ENCODE data around the gene CYB561. TPM values are rescaled to one million over a fixed set of nuclear protein-coding genes. Genes with fewer than 3 reads are reported as not detected.

The CYB561 gene
- total RNA-seq, 1 experiment from 2014 or later = 67.6 TPM

DNA sequence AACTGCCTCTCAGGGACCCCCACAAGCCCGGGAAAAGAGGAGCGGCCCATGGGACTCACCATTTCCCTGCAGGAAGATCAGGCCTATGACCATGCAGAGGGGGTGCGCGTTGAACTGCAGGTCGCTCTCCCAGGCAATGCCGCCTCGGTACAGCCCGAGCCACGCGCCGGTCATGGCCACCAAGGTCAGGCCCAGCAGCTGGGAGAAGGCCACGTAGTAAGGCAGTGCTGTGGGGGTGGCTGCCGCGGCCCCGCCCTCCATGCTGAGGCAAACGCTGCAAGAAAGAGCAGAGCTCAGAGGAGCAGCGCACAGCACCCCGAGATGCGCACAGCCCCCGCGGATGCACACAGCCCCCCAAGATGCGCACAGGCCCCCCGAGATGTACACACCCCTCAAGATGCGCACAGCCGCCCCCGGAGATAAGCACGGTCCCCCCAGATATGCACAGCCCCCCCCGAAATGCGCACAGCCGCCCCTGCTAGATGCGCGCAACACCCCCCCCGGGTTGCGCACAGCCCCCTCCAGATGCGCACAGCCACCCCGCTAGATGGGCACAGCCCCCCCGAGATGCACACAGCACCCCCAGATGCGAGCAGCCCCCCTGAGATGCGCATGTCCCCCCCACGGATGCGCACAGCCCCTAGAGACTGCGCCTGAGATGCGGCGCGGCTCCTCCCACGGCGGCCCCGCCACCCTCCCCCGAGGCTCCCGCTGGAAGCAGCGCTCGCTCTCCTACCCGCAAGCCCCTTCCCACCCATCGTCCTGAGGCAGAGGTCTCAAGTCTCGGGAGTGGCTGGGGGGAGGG, 8.6 kb downstream of the CYB561 start (continued):
- TF ChIP-seq, protein P1, sequence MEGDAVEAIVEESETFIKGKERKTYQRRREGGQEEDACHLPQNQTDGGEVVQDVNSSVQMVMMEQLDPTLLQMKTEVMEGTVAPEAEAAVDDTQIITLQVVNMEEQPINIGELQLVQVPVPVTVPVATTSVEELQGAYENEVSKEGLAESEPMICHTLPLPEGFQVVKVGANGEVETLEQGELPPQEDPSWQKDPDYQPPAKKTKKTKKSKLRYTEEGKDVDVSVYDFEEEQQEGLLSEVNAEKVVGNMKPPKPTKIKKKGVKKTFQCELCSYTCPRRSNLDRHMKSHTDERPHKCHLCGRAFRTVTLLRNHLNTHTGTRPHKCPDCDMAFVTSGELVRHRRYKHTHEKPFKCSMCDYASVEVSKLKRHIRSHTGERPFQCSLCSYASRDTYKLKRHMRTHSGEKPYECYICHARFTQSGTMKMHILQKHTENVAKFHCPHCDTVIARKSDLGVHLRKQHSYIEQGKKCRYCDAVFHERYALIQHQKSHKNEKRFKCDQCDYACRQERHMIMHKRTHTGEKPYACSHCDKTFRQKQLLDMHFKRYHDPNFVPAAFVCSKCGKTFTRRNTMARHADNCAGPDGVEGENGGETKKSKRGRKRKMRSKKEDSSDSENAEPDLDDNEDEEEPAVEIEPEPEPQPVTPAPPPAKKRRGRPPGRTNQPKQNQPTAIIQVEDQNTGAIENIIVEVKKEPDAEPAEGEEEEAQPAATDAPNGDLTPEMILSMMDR (IDR thresholded peaks at IDR 0.05 in 2 of 3, conservative IDR thresholded peaks at IDR 0.05 in 1 of 3; ENCODE audit: borderline replicate concordance in 1 of 3, insufficient read depth in 1 of 3, low read depth in 2 of 3, low read length in 2 of 3) = no peak
- TF ChIP-seq JUND (IDR thresholded peaks at IDR 0.05) (no peak), EGR1 (IDR thresholded peaks at IDR 0.05; ENCODE audit: low read depth) (no peak), EZH2 (IDR thresholded peaks at IDR 0.05) (no peak)

DNA sequence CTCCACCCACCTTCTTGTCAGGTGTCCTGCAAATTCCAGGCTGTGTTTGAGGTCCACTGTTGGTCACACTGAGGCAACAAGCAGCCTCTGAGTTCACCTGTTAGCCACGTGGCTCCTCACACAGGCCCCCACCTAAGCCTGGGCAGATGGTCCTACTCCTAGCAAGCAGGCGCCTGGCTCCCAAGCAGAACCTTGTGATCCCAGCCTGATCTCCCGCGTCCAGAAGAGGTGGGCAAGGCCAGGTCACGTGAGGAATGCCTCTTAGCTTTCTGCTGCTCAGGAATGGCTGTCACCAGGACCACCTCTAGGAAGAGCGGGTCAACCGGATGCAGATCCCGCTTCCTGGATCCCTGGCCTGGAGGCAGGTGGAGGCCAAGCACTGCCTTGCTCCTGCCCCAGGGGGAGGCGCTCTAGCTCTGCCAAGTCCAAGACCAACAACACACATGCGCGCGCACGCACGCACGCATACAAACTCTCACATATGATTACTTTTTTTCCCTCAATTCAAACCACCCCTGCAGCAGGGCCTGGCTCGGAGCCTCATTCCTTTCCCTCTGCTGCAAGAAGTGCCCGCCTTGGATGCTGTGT, 9.5 kb downstream of the CYB561 start:
- TF ChIP-seq, protein P1 (IDR thresholded peaks at IDR 0.05 in 2 of 3, conservative IDR thresholded peaks at IDR 0.05 in 1 of 3; ENCODE audit: borderline replicate concordance in 1 of 3, insufficient read depth in 1 of 3, low read depth in 2 of 3, low read length in 2 of 3) = peak; percentile 32 to 72 (median 65); a peak in 5 of 6 replicates
- no peak for TF ChIP-seq JUND (IDR thresholded peaks at IDR 0.05)
- peak; percentile 67 for TF ChIP-seq RAD21 (IDR thresholded peaks at IDR 0.05; ENCODE audit: low read depth)
- Histone ChIP-seq H3K4me1 (ENCODE audit: control insufficient read depth in 1 of 2, insufficient read depth in 2 of 2, low read length in 2 of 2) (peaks cover 45% of the 10 kb centered on the region in 2 experiments), H3K4me2 (ENCODE audit: low read length) (peak overlapping the region; percentile 65), H3K9ac (ENCODE audit: low read length) (no peak overlapping the region), H3K4me3 (replicated peaks in 1 of 2; ENCODE audit: low read depth in 1 of 2, low read length in 2 of 2) (no peak overlapping the region), H3K79me2 (ENCODE audit: insufficient read depth, low read length) (peaks cover 41% of the 10 kb centered on the region), H3K9me2 (ENCODE audit: insufficient read depth) (no peaks in the 10 kb centered on the region), H2AFZ (ENCODE audit: low read depth, low read length, poor library complexity, severe bottlenecking) (no peak overlapping the region), H4K20me1 (ENCODE audit: insufficient read depth) (no peaks in the 10 kb centered on the region), H3K36me3 (ENCODE audit: control insufficient read depth in 1 of 2, insufficient read depth in 2 of 2, low read length in 2 of 2) (peaks cover 9 to 11% of the 10 kb centered on the region in 2 experiments; a peak in 3 of 4 replicates), H3K9me3 (ENCODE audit: control insufficient read depth in 1 of 2, insufficient read depth in 1 of 2, low read depth in 1 of 2, low read length in 2 of 2) (no peaks in the 10 kb centered on the region), H3K27me3 (ENCODE audit: insufficient read depth, low read length) (no peaks in the 10 kb centered on the region), H3K27ac (ENCODE audit: low read depth, low read length) (peak overlapping the region; percentile 70; the same call in 1 of the 2 replicates)
- intact Hi-C loops (cut with micrococcal nuclease) = no loop called here
- ChIA-PET POLR2A (interaction anchor here (3.0 kb wide), 1 partner anchor 24 kb away, joined by 10 read pairs; no protein-coding TSS in a partner anchor), RAD21 (ENCODE audit: low non-redundant PET in 1 of 2, low total read pairs in 2 of 2, uncharacterized antibody in 2 of 2, unreplicated experiment in 2 of 2) (interaction anchor here (1.6 to 3.3 kb wide), 3 partner anchors 11 to 42 kb away, joined by 5 to 16 read pairs (median 9); partner anchors contain the start of gene ACE (in 1 of the 2)), CTCF (interaction anchor here (1.3 to 4.9 kb wide), 9 partner anchors 9 to 185 kb away, joined by 3 to 62 read pairs (median 10); partner anchors contain the start of gene CYB561)
- no TSS peak for BruUV-seq (replicated peaks)
- DNase-seq (ENCODE audit: low read depth, low spot score) = peak; percentile 37
- peak; percentile 52 for ATAC-seq

Measured in HCT116 (cell line).